GM21447 (cell line): ENCODE measurements around the gene OR14A2.
A peak's percentile ranks its signal among the peaks of the same experiment; 100 is the strongest.
"Not testable (repeated sequence)": the region's sequence is repeated elsewhere in the genome, so short reads cannot be mapped to it uniquely, and the experiment has no call there.

ENCODE experiments used
- ATAC-seq: cut with Tn5 transposase; IDR thresholded peaks from one replicate; pipeline ENCODE4 v1.9.1; 2021; ENCODE audit not compliant: unreplicated experiment

The OR14A2 gene

GRCh38 chr1:247748041-247748440 lies at the start of gene OR14A2:
TSS of gene OR14A2 (minus strand) at chr1:247748141.
- ATAC-seq = no peak

- ATAC-seq = no peak
Observed at GRCh38 chr1:247797518-247797917, 49.6 kb upstream of the OR14A2 start.

- ATAC-seq = no peak
Observed at GRCh38 chr1:247769603-247770002, 21.7 kb upstream of the OR14A2 start.

GRCh38 chr1:247760456-247760855 lies 12.5 kb upstream of the OR14A2 start, which contains the start of gene OR1C1:
TSS of gene OR1C1 (minus strand) at chr1:247760556. CDS start at chr1:247758406, 2,150 bp downstream.
- no peak for ATAC-seq

GRCh38 chr1:247754311-247754710 lies 6.4 kb upstream of the OR14A2 start:
- not testable (repeated sequence) for ATAC-seq

- ATAC-seq = no peak
Observed at GRCh38 chr1:247749870-247750269, 1.9 kb upstream of the OR14A2 start.

GRCh38 chr1:247747616-247748015 lies 325 bp downstream of the OR14A2 start:
- no peak for ATAC-seq

GRCh38 chr1:247746391-247746935 lies 1.5 kb downstream of the OR14A2 start:
- no peak for ATAC-seq

GRCh38 chr1:247742215-247742760 lies 5.7 kb downstream of the OR14A2 start:
- ATAC-seq = not testable (repeated sequence)

GRCh38 chr1:247741756-247742155 lies 6.2 kb downstream of the OR14A2 start:
- ATAC-seq = no peak

GRCh38 chr1:247740721-247741120 lies 7.2 kb downstream of the OR14A2 start:
- no peak for ATAC-seq

GRCh38 chr1:247738315-247738714 lies 9.6 kb downstream of the OR14A2 start, which contains the start of gene OR14K1:
TSS of gene OR14K1 (plus strand) at chr1:247738615. CDS start at chr1:247738615, 0 bp downstream.
- ATAC-seq = no peak

- no peak for ATAC-seq
Observed at GRCh38 chr1:247721222-247721621, 26.7 kb downstream of the OR14A2 start.

- no peak for ATAC-seq
Observed at GRCh38 chr1:247716546-247716945, 31.4 kb downstream of the OR14A2 start, which contains the start of gene OR6F1. TSS of gene OR6F1 (minus strand) at chr1:247716646. CDS start at chr1:247712755, 3,891 bp downstream.

GRCh38 chr1:247713753-247714152 lies 34.2 kb downstream of the OR14A2 start:
- ATAC-seq = no peak

- not testable (repeated sequence) for ATAC-seq
Observed at GRCh38 chr1:247710681-247711080, 37.3 kb downstream of the OR14A2 start.

- no peak for ATAC-seq
Observed at GRCh38 chr1:247701338-247701737, 46.6 kb downstream of the OR14A2 start.

GRCh38 chr1:247681288-247681897 lies 66.5 kb downstream of the OR14A2 start:
- ATAC-seq = peak; percentile 93

- no peak for ATAC-seq
Observed at GRCh38 chr1:247680171-247680570, 67.8 kb downstream of the OR14A2 start.

- no peak for ATAC-seq
Observed at GRCh38 chr1:247679639-247680038, 68.3 kb downstream of the OR14A2 start, which contains the start of gene OR13G1. TSS of gene OR13G1 (minus strand) at chr1:247679739. CDS start at chr1:247673041, 6,698 bp downstream.
